ENCODE data around the gene GAPT.

- TF ChIP-seq, protein P1, sequence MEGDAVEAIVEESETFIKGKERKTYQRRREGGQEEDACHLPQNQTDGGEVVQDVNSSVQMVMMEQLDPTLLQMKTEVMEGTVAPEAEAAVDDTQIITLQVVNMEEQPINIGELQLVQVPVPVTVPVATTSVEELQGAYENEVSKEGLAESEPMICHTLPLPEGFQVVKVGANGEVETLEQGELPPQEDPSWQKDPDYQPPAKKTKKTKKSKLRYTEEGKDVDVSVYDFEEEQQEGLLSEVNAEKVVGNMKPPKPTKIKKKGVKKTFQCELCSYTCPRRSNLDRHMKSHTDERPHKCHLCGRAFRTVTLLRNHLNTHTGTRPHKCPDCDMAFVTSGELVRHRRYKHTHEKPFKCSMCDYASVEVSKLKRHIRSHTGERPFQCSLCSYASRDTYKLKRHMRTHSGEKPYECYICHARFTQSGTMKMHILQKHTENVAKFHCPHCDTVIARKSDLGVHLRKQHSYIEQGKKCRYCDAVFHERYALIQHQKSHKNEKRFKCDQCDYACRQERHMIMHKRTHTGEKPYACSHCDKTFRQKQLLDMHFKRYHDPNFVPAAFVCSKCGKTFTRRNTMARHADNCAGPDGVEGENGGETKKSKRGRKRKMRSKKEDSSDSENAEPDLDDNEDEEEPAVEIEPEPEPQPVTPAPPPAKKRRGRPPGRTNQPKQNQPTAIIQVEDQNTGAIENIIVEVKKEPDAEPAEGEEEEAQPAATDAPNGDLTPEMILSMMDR (IDR thresholded peaks at IDR 0.05): peak; percentile 34; the same call in 1 of the 2 replicates
- no peak for TF ChIP-seq JUND (IDR thresholded peaks at IDR 0.05)
- no peak for TF ChIP-seq RCOR1 (IDR thresholded peaks at IDR 0.05; ENCODE audit: low read length)
- TF ChIP-seq POLR2AphosphoS5 (IDR thresholded peaks at IDR 0.05; ENCODE audit: low read depth, low read length): no peak
- TF ChIP-seq EP300 (IDR thresholded peaks at IDR 0.05; ENCODE audit: borderline replicate concordance in 1 of 2, low read depth in 1 of 2, low read length in 1 of 2): no peak
- TF ChIP-seq SMC3 (IDR thresholded peaks at IDR 0.05; ENCODE audit: low read depth, low read length): no peak
- no peak for TF ChIP-seq FOSL2 (IDR thresholded peaks at IDR 0.05; ENCODE audit: borderline replicate concordance, low read depth)
- no peak for TF ChIP-seq SIN3A (IDR thresholded peaks at IDR 0.05; ENCODE audit: borderline replicate concordance, low read depth, low read length)
- TF ChIP-seq NRF1 (IDR thresholded peaks at IDR 0.05; ENCODE audit: low read depth, low read length): no peak
- TF ChIP-seq, protein P2, sequence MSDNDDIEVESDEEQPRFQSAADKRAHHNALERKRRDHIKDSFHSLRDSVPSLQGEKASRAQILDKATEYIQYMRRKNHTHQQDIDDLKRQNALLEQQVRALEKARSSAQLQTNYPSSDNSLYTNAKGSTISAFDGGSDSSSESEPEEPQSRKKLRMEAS (IDR thresholded peaks at IDR 0.05; ENCODE audit: low read depth): no peak
These were observed 5.3 kb downstream of the GAPT start for GRCh38 chr5:58496488-58496887.

Measured in SK-N-SH (cell line).